Skeletal muscle satellite cell (primary cell): ENCODE data around the gene NODAL.

ENCODE experiments used
- H3K27me3 ChIP-seq: 2 replicates; pipeline ENCODE4 v1.7.0; 2013; ENCODE audit warnings: low read length; ENCODE audit not compliant: control insufficient read depth, insufficient read depth
- H3K36me3 ChIP-seq: 2 replicates; pipeline ENCODE4 v1.7.0; 2013; ENCODE audit warnings: mild to moderate bottlenecking, control low read depth, low read length; ENCODE audit not compliant: insufficient read depth
- H3K4me1 ChIP-seq: 2 replicates; pipeline ENCODE4 v1.7.0; 2013; ENCODE audit warnings: low read length; ENCODE audit not compliant: control insufficient read depth, insufficient read depth
- H3K4me2 ChIP-seq: 2 replicates; pipeline ENCODE4 v1.7.0; 2013; ENCODE audit warnings: mild to moderate bottlenecking, low read length
- H3K4me3 ChIP-seq: 2 replicates; pipeline ENCODE4 v1.7.0; 2013; ENCODE audit warnings: low read length
- H3K9ac ChIP-seq: 2 replicates; pipeline ENCODE4 v1.7.0; 2013; ENCODE audit warnings: mild to moderate bottlenecking, low read depth, low read length, moderate library complexity
- H3K9me3 ChIP-seq: replicated peaks from 2 replicates; pipeline ENCODE4 v1.7.0; 2013; ENCODE audit warnings: mild to moderate bottlenecking, control low read depth, low read length

Gene NODAL

DNA sequence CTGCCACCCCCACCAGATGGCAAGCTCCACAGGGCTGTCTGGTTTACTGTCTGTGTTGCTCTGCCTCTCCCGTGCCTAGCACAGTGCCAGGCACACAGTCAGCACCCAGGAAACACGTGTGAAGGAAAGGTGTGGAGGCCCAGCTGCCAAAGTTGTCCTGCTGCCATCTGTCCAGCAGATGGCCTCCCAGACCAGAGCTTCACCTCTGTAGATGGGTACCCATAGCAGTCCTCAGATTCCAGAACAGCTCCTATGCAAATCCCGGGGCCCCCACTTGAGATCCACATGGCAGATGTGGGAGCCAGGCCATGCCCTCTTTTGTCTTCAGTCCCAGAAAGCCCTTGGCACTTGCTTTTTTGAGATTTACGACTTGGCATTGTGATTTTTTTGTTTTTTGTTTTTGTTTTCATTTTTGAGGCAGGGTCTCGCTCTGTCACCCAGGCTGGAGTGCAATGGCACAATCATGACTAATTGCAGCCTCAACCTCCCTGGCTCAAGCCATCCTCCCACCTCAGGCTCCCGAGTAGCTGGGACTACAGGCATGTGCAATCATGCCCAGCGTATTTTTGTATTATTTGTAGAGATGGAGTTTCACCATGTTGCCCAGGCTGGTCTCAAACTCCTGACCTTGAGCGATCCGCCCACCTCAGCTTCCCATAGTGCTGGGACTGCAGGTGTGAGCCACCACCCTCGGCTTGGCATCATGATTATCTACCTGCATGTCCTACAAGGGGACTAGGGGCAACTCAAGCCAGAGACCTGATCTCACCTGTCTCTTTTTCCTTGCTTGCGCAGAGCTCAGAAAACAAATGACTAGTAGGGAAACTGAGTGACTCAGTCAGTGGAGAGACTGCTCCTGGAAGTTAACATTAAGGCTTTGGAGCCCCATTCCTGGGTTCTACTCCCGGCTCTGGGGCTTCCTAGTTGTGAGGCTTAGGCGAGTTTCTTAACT is 20.2 kb upstream of the NODAL start:
- no peak overlapping the region for H3K4me3 ChIP-seq
- no peaks in the 10 kb centered on the region for H3K9me3 ChIP-seq
- peaks cover 32% of the 10 kb centered on the region for H3K27me3 ChIP-seq
- H3K36me3 ChIP-seq: no peaks in the 10 kb centered on the region
- peaks cover 16% of the 10 kb centered on the region for H3K4me1 ChIP-seq
- no peak overlapping the region for H3K9ac ChIP-seq
- no peak overlapping the region for H3K4me2 ChIP-seq

DNA sequence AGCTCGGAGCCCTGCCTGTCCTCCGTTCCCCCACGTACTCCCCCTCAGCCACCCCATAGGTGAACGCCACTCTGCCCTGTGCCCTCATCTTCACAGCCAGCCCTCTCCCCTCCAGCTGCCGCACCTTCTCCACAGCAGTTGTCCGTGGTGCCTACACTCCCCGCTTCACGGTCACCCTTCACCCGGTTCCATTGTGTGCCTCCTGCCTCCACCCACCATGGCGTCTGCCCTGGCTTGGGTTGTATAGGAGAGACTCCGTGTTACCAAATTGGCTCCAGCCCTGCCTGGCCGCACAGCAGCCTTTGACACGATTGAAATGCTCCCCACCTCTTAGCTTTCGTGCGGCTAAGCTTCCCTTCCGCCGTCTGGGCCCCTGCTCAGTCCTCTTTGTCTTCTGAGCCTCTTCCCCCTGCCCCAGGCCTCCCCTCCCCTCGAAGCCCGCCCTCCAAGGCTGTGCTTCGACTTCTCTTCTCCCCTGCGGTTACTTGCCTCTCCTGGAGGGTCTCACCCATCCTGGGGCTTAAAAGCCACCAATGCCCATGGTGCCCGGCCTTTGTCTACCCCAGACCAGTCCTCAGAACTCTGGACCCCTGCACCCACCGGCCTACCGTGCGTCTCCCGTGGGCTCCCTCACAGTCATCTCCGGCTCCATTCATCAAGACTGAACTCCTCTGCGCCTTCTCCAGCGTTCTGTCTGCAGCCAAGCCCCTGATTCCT is 18.5 kb upstream of the NODAL start:
- H3K9ac ChIP-seq: no peak overlapping the region
- H3K4me1 ChIP-seq: peaks cover 16% of the 10 kb centered on the region
- no peak overlapping the region for H3K4me3 ChIP-seq
- no peaks in the 10 kb centered on the region for H3K9me3 ChIP-seq
- H3K27me3 ChIP-seq: peaks cover 37% of the 10 kb centered on the region
- no peak overlapping the region for H3K4me2 ChIP-seq
- no peaks in the 10 kb centered on the region for H3K36me3 ChIP-seq

GRCh38 chr10:70459061-70459773 is 17.7 kb upstream of the NODAL start:
- peaks cover 16% of the 10 kb centered on the region for H3K4me1 ChIP-seq
- H3K36me3 ChIP-seq: no peaks in the 10 kb centered on the region
- no peak overlapping the region for H3K9ac ChIP-seq
- no peak overlapping the region for H3K4me3 ChIP-seq
- H3K27me3 ChIP-seq: peaks cover 38% of the 10 kb centered on the region
- H3K4me2 ChIP-seq: no peak overlapping the region
- no peaks in the 10 kb centered on the region for H3K9me3 ChIP-seq

- peak overlapping the region; percentile 47 for H3K4me3 ChIP-seq
- no peaks in the 10 kb centered on the region for H3K9me3 ChIP-seq
- H3K36me3 ChIP-seq: no peaks in the 10 kb centered on the region
- H3K9ac ChIP-seq: peak overlapping the region; percentile 36
- peaks cover 16% of the 10 kb centered on the region for H3K4me1 ChIP-seq
- H3K27me3 ChIP-seq: peaks cover 34% of the 10 kb centered on the region
- peak overlapping the region; percentile 79 for H3K4me2 ChIP-seq
Observed at GRCh38 chr10:70458329-70459060, 17.0 kb upstream of the NODAL start.

GRCh38 chr10:70457759-70458305 is 16.4 kb upstream of the NODAL start:
- Histone ChIP-seq H3K4me3 (peak overlapping the region; percentile 47), H3K4me2 (peak overlapping the region; percentile 79), H3K4me1 (peaks cover 15% of the 10 kb centered on the region), H3K27me3 (peaks cover 32% of the 10 kb centered on the region), H3K9ac (peak overlapping the region; percentile 36), H3K9me3 (no peaks in the 10 kb centered on the region), H3K36me3 (no peaks in the 10 kb centered on the region)

- no peaks in the 10 kb centered on the region for H3K36me3 ChIP-seq
- no peak overlapping the region for H3K4me2 ChIP-seq
- peaks cover 9% of the 10 kb centered on the region for H3K4me1 ChIP-seq
- no peak overlapping the region for H3K4me3 ChIP-seq
- no peaks in the 10 kb centered on the region for H3K9me3 ChIP-seq
- no peak overlapping the region for H3K9ac ChIP-seq
- peaks cover 27% of the 10 kb centered on the region for H3K27me3 ChIP-seq
Observed at GRCh38 chr10:70456164-70456563, 14.7 kb upstream of the NODAL start.

GRCh38 chr10:70455213-70455630 is 13.7 kb upstream of the NODAL start:
- H3K9ac ChIP-seq: no peak overlapping the region
- H3K36me3 ChIP-seq: no peaks in the 10 kb centered on the region
- H3K27me3 ChIP-seq: peaks cover 27% of the 10 kb centered on the region
- H3K4me3 ChIP-seq: no peak overlapping the region
- peaks cover 9% of the 10 kb centered on the region for H3K4me1 ChIP-seq
- H3K4me2 ChIP-seq: no peak overlapping the region
- H3K9me3 ChIP-seq: no peaks in the 10 kb centered on the region

- Histone ChIP-seq H3K4me3 (no peak overlapping the region), H3K9ac (no peak overlapping the region), H3K9me3 (no peaks in the 10 kb centered on the region), H3K4me1 (peaks cover 8% of the 10 kb centered on the region), H3K36me3 (no peaks in the 10 kb centered on the region), H3K27me3 (no peaks in the 10 kb centered on the region), H3K4me2 (no peak overlapping the region)
Observed at GRCh38 chr10:70448236-70448635, 6.8 kb upstream of the NODAL start.

- no peak overlapping the region for H3K9ac ChIP-seq
- no peaks in the 10 kb centered on the region for H3K36me3 ChIP-seq
- peaks cover 15% of the 10 kb centered on the region for H3K27me3 ChIP-seq
- peaks cover 8% of the 10 kb centered on the region for H3K4me1 ChIP-seq
- H3K4me2 ChIP-seq: no peak overlapping the region
- no peaks in the 10 kb centered on the region for H3K9me3 ChIP-seq
- H3K4me3 ChIP-seq: no peak overlapping the region
Observed at GRCh38 chr10:70445718-70446657, 4.5 kb upstream of the NODAL start.

GRCh38 chr10:70444744-70445143 is 3.3 kb upstream of the NODAL start:
- no peaks in the 10 kb centered on the region for H3K9me3 ChIP-seq
- peaks cover 27% of the 10 kb centered on the region for H3K27me3 ChIP-seq
- H3K4me2 ChIP-seq: no peak overlapping the region
- no peaks in the 10 kb centered on the region for H3K36me3 ChIP-seq
- peaks cover 8% of the 10 kb centered on the region for H3K4me1 ChIP-seq
- no peak overlapping the region for H3K9ac ChIP-seq
- no peak overlapping the region for H3K4me3 ChIP-seq
